NOMO-1 treated with DMSO at 0.1 percent for 48 hours (cell line): ENCODE measurements around the gene ADGRE2.
"Not testable (repeated sequence)": the region's sequence is repeated elsewhere in the genome, so short reads cannot be mapped to it uniquely, and the experiment has no call there.

Experiments used
- DNase-seq: peaks from one replicate; lab custom pipeline; 2025; ENCODE audit not compliant: unreplicated experiment; lab: John Stamatoyannopoulos, UW

The ADGRE2 gene

GRCh38 chr19:14780622-14781225 is 2.4 kb upstream of the ADGRE2 start:
- peak; percentile 14 for DNase-seq

- no peak for DNase-seq
Observed at GRCh38 chr19:14779151-14779550, 791 bp upstream of the ADGRE2 start.

GRCh38 chr19:14777645-14778044 is 715 bp downstream of the ADGRE2 start:
- DNase-seq = not testable (repeated sequence)

- DNase-seq = peak; percentile 16
Observed at GRCh38 chr19:14775869-14776586, 2.3 kb downstream of the ADGRE2 start.

- not testable (repeated sequence) for DNase-seq
Observed at GRCh38 chr19:14775326-14775725, 3.0 kb downstream of the ADGRE2 start.

- DNase-seq = no peak
Observed at GRCh38 chr19:14774373-14774772, 4.0 kb downstream of the ADGRE2 start.

DNA sequence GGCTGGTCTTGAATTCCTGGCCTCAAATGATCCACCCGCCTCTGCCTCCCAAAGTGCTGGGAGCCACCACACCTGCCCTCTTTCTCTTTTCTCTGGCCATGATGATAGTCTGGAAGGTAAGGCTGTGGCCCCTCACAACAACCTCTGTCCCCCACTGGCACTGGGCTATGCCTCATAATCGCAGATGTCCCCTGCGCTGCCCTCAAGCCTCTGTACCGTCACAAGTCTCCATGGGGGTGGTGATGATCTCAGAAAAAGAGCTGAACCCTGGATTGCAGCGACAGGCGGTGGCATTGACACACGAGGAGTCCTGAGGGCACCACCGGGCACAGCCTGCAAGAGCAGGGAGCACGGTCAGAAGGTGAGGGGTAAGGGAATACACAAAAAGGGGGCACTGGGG is 4.6 kb downstream of the ADGRE2 start:
- DNase-seq = not testable (repeated sequence)

DNA sequence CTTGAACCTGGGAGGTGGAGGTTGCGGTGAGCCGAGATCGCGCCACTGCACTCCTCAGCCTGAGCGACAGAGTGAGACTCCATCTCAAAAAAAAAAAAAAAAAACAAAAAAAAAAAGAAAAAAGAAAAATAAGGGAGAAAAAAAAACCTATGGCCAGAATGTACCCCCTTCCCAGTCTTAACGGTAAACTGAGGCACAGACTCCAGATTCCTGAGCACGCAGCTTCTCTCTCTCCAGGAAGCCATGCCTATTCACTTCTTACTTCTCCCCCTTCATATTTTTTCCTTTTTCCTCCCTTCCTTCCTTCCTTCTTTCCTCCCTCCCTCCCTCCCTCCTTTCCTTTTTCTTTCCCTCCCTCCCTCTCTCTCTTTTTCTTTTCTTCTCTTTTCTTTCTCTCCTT is 5.4 kb downstream of the ADGRE2 start:
- DNase-seq = no peak

- DNase-seq = no peak
Observed at GRCh38 chr19:14772467-14772866, 5.9 kb downstream of the ADGRE2 start.

GRCh38 chr19:14770944-14771839 is 7.2 kb downstream of the ADGRE2 start:
- no peak for DNase-seq

- no peak for DNase-seq
Observed at GRCh38 chr19:14770136-14770535, 8.2 kb downstream of the ADGRE2 start.

- DNase-seq = no peak
Observed at GRCh38 chr19:14769201-14769600, 9.2 kb downstream of the ADGRE2 start.

DNA sequence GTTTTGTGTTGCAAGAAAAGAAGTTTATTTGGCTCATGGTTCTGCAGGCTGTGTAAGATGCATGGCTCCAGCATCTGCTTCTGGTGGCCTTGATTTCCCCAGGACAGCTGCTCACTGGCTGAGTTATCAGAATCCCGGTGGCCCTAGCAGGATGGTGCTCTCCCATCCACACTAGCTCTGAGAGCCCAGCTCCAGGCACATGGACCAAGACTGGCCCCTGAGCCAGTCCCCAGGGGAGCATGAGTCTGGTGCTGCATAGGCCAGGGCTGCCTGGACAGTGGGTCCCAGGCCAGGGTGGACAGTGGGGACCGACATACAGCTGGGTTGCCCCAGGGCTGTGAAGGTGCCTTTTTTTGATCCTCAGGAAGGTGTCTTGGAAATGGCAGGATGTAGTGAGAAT is 10.4 kb downstream of the ADGRE2 start:
- DNase-seq = no peak

DNA sequence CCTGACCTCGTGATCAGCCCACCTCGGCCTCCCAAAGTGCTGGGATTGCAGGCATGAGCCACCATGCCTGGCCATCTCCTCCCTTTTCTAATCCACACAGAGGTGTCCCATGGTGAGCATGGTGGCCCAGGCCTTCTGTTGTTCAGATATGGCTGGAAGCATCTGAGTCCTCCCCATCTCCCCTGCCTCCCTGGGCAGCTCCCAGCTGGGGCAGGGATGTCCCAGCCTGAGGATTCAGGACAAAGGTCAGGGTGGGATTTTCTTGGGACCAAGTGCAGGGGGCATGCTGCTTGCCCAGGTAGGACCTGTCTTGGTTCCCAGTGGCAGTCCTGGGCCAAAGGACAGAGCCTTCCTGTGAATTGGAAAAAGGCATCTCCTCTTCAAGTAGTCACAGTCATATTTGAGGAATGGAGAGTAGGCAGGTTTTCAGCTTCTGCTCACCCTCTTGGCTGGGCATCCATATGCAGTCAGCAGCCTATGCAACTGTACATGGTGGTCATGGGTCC is 10.8 kb downstream of the ADGRE2 start:
- DNase-seq = no peak

DNA sequence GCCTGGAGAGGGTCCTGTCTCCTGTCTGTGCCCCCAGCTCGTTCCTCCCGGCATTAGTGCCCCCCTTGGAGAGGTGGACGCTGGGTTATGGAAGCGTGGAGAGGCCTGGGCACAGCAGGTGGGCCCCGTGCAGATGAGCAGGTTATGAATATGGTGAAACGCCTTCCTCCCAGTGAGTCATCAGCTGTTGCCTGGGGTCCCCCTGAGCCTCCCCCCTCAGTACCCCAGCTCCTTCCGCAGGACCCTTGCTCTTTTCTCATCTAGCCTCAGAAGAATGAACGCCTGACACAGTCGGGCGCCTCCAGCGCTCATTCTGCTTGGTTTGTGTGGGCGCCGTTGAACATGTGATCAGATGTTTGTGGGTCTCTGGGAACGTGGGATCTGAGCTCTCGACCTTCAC is 12.5 kb downstream of the ADGRE2 start:
- DNase-seq = not testable (repeated sequence)

DNA sequence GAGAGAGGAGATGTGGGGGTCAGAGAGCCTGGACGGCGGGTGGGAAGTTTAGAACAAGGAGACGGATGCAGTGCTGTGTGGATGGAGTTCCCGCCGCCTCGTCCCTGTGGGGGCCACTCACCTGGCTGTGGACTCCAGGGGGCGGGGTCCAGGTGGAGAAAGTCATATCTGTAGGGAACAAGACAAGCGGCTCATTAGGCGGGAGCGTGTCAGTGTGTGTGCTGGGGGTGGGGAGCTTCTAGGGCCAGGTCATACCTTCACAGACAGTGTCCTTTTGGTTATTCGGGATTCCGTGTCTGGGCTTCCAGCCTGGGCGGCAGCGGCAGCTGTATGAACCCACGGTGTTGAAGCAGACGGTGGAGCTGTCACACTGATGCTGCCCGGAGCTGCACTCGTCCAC is 13.0 kb downstream of the ADGRE2 start:
- not testable (repeated sequence) for DNase-seq

DNA sequence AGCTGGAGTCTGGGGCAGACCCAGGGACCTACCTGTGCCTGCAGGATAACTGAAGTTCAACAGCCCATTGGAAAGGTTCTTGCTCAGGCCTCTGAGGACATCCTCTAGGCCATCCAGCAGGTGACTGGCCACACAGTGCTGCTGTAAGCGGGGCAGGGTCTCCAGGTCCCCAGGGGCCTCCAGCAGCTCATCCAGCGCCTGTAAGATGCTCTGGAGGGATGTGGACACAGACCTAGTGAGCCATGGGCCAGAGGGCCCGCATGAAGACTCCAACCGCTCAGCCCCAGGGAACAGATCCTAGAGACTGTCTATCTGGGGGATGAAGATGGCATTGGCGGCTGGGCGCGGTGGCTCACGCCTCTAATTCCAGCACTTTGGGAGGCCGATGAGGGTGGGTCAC is 14.0 kb downstream of the ADGRE2 start:
- DNase-seq = no peak

- DNase-seq = no peak
Observed at GRCh38 chr19:14763497-14764145, 14.7 kb downstream of the ADGRE2 start.

GRCh38 chr19:14762111-14762510 is 16.2 kb downstream of the ADGRE2 start:
- DNase-seq = no peak

GRCh38 chr19:14761607-14762006 is 16.8 kb downstream of the ADGRE2 start:
- no peak for DNase-seq

DNA sequence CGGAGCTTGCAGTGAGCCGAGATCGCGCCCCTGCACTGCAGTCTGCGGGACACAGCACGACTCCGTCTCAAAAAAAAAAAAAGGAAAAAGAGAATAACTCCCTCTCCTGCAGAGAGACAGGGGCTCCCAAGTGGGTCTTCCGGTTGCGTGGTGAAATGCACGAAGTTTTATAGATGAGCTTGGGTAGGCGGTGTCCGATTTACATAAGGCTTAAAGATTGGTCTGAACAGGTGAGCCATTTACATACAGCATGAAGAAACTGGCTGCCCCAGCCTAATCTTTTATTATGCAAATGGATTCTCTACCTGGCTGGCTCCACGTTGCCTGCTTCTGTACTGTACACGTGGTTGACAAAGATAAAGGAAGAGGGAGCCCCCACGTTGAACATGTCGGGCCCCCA is 19.5 kb downstream of the ADGRE2 start:
- DNase-seq = no peak
